ENCODE data around the gene SEMA4D.

SEMA4D gene

DNA sequence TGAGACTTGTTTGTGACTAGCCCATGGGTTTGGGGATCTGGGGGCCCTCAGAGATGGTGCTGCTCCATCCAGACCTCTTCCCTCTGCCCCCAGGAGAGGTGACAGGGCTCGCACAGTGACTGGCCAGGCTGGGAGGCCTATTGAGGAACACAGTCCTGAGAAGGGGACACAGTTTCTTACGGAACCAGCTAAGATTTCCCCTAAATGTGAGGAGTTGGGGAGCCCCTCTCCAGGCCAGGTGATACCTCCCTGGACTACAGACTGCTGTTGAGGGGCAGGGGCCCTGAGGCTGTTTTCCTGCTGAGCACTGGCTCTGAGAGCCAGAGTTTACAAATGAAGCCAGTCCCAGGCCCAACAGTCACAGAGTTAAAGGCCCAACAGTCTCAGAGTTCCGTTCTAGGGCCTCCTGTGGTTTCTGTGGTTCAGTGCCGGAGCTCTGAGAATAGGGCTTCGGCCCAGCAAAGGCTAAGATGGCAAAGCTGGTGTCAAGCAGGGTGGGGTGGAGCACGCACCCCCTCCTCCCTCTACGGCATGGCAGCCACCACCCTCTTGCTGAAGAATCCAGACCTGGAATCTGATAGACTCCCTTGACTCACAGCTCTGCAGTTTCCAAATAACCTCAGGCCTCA, 1.1 kb upstream of the SEMA4D start:
- DNase-seq: no peak

DNA sequence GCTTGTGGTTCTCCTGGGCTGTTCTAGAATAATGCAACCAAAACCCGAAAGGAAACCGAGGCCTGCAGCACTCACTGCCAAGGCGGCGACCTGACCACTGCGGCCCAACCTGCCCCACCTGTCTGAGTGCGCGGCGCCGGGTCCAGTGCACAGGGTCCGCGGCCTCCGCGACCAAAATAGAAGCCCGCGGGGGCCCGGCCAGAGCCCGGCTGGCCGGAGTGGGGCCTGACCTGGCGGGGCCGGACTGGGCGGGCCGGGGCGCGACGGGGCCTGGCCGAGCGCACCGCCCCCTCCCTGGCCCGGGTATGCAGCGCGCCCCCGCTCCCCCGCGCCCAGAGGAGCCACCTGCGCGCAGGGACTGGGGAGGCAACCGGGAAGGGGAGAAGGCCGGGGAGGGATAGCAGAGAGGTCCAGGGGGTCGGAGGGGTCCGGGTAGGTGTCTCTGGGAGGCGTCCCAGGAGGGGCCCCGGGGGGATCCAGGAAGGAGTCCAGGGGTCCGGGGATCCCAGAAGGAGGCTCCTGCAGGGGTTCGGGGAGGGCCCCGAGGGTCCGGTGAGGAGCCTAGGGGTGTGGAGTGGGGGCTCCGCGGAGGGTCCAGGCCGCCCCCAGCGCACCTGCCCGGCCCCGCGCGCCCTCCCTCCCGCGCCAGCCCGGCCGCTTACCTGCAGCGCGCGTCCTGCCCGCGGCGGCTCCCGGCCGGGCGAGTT, 503 bp downstream of the SEMA4D start:
- DNase-seq: no peak

DNA sequence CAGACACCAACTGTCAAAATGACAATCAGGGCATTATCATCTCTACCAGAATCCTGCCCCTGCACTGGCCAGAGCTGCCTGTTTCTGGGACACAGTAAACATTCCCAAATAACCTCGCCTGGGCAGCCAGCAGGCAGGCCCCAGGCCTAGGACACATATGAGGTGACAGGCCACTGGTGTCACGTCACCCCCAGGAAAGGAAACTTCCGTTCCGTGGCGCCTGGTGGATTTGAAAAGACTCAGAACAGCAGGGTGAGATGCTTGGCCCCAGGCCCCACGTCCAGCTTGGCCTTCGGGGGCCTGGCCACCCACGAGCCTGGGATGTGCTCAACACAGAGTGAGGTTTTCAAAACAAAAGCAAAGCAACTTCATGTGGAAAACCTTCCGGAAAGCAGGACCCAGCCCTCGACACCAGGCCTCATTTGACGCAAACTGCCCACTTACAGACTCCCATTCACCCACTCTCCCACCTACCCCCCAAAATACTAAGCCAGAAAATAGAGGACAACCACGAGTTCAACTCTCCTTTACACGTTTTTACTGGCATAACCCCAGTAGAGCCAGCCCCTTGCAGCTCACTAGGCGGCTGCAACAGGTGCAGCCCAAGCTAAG, 1.2 kb downstream of the SEMA4D start:
- DNase-seq: no peak

DNA sequence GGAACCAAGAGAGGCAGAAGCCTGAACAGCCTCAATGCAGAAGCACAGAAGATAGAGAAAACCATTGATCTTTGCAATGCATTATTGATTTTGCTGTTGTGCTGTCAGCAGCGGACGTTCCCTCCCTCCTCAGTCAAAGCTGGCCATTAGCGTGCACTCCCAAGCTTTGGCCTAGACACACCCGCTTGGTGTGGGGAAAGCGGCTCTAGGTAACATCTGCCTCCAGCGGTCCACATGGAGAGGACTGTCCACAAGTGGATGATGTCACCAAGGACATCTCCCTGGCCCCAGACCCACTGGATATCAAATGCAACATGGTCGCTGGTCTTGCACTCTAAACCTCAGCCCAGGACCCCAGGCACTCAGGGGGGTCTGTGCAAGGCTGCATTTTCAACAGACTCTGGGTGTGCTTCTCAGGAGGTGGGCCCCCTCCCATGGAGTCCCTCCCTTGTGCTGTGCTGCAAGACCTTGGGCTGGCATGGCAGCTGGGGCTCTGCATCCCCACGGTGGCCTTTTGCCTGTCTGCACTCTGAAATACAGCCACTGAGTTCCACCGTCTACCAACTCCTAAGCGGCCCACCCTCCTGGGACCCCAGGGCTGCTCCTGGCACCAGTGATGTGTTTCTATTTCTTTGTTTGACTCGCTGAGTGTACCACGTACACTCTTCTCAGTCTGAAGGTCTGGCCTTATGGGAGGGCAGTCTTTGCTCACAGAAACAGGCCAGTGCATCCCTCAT, 1.9 kb downstream of the SEMA4D start:
- no peak for DNase-seq

DNA sequence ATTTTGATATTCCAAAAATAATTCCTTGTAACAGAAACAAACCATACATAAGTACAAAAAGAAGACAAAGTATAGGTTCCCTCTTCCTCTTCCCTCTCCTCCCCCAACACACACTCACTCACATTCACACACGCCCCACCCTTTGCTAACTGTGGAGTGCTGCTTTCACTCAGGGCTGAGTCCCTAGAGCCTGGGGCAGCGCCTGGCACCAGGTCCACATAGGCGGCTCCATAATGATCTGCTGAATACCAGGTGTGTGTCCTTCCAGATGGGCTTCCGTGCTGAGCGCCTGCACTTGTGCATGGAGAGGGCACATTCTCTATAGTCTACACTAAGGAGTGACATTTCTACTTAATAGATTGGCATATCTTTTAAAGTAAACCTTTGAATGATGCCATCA, 3.7 kb downstream of the SEMA4D start:
- no peak for DNase-seq

DNA sequence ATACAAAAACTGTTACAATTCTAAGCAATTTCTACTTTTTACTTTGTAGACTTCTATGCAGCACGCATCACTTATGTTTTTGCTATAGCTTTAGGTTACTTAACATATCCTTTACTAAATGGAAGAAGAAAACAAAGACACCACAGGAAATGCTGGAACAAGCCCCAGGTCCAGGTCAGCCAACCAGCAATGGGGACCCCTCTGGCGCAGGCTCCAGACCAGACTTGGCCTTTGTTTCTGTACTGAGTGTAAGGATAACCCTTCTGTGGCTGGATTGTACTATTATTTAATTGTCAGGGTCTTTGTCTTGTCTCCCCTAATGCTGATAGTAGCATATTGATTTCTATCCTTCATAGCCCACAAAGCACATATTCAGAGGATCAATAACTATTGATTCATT, 4.2 kb downstream of the SEMA4D start:
- DNase-seq: no peak

DNA sequence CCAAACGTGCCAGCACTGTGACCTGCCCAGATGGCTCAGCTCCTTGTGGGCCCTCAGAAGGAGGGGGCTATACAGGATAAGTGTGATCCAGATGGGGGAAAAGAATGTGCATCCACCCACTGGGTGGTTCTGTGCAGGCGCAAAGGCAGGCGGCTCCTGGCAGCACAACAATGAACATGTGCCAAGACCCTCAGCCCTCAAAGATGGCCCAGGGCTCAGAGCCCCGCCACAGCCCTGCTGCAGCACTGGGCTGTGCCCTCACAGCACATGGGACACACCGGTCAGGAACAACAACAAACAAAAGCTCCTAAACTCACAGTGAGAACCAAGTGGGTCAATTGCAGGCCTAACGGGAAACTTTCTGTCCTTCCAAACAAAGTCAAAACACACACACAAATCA, 4.7 kb downstream of the SEMA4D start:
- DNase-seq: no peak

DNA sequence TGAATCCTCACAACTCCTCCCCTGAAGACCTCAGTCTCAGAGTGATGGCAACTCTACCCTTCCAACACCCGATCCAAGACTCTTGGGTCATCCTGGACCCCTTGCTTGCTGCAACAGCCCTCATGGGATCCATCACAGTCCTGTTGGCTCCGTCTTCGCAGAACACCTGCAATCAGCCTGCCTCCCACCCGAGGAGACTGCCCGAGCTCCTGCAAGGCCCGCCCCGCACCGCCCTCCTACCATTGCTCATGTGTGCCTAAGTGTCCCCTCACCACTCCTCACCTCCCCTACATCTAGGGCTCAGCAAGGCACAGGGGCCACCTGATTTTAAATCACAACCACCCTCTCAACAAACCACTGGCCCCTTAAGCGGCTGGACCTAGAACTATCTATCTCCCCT, 5.3 kb downstream of the SEMA4D start:
- no peak for DNase-seq

DNA sequence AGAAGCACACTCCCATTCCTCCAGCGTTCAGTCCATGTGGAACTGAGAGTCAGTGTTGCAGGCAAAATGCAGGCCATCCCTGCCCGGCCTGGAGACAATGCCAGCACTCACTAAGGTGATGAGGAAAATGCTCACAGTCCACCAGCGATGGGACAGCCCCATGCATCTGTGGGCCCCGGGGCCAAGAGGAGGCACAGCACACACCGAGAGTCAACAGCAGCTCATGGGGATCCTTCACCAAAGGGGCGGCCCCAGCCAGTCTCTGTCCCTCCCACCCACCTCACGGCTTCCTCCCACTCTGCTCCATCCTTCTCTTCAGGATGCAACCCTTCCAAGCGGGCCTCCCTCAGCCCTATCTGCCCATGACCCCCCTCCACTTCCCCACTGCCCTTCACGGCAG, 6.2 kb downstream of the SEMA4D start:
- no peak for DNase-seq

DNA sequence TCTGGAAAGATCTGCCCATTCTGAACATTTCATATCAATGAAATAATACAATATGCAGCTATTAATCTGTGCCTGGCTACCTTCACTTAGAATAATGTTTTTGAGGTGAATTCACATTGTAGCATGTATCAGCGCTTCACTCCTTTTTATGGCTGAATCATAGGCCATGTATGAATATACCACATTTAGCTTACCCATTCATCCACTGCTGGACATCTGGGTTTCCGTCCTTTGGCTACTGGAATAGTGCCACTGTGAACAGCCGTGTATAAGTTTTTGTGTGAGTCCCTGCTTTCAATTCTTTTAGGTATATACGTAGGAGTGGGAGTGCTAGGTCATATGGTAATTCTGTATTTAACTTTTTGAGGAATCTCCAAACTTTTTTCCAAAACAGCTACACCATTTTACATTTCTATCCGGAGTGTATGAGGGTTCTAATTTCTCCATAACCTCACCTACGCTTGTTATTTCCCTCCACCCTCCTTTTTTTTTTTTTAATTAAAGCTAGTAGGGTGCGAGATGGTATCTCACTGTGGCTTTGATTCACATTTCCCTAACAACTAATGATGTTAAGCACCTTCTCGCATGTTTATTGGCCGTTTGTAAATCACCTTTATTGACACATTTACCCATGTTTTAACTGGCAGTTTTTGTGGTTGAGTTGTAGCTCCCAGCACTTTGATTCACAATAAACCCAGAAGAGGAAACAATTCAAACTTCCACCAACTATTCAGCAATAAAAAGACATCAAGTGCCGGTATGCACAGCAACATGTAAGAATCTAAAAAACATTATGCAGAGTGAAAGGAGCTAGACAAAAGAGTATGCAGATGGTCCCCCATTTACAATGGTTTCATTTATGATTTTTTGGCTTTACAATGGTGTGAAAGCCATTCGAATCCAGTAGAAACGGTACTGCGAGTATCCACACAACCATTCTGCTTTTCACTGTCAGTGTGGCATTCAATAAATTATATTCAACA, 8.1 kb downstream of the SEMA4D start:
- DNase-seq: no peak

DNA sequence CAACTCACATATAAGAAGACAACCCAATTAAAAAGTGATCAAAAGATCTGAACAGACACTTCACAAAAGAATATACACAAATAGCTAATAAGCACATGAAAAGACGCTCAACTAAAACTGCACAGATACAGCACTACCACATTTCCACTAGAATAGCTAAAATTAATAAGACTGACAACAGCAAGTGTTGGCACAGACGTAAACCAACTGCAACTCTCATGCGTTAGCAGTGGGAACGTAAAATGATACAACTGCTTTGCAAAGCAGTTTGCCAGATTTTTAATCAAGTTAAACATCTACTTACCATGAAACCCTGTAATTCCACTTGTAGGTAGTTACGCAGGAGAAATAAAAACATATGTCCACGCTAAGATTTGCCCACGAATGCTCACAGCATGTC, 9.0 kb downstream of the SEMA4D start:
- DNase-seq: no peak

DNA sequence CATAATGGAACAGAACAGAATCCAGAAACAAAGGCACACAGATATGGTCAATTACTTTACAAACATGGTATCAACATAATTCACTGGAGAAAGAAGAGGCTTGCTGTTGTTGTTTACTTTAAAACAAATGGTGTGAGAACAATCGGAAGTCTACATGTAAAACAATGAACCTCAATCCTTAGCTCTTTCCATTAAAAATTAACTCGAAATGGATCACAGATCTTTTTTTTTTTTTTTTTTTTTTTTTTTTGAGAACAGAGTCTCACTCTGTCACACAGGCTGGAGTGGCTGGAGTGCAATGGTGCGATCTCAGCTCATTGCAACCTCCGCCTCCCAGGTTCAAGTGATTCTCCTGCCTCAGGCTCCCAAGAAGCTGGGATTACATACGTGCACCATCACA, 9.8 kb downstream of the SEMA4D start:
- no peak for DNase-seq

DNA sequence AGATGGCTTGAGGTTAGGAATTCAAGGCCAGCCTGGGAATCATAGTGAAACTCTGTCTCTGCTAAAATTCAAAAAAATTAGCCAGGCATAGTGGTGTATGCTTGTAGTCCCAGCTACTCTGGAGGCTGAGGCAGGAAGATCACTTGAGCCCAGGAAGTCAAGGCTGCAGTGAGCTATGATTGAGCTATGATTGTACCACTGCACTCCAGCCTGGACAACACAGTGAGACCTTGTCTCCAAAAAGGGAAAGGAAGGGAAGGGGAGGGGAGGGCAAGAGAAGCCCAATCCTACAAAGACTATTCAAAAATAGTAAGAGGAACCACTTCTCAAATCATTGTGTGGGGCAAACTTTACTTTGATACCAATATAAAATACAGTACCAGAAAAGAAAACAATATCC, 11.2 kb downstream of the SEMA4D start:
- DNase-seq: no peak

DNA sequence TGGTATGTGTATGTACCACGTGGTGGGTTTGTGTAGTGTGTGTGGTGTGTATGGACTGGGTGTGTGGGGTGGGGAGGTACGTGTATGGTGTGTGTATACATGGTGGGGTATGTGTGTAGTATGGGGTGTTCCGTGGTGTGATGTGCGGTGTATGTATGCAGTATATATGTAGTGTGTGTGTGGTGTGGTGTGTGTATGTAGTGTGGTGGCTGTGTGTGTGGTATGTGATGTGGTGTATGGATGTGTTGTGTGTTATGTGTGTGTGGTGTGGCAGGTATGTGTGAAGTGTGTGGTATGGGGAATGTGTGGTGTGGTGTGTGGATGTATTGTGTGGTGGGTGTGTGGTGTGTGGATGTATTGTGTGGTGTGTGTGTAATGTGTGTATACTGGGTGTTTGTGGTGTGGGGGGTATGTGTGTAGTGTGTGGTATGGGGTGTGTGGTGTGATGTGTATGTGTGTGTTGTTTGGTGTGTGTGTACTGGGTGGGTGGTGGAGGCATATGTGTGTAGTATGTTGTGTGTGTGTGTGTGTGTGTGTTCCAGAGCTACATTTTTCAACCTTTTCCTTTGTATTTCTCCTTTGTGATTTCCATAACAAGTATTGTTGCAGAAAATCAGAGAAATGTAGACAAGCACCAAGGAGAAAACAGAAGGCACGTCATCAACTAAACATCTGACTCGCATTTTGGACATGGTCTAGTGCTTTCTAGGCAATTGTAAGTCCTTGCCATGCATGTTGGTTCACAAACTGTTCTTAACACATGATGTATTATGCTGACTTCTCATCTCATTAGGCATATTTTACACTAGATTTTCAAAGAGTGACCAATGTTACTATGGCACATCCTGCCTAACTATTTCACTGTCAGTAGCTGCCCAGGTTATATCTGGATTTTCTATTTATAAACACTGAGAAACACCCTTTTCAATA, 13.2 kb downstream of the SEMA4D start:
- no peak for DNase-seq

DNA sequence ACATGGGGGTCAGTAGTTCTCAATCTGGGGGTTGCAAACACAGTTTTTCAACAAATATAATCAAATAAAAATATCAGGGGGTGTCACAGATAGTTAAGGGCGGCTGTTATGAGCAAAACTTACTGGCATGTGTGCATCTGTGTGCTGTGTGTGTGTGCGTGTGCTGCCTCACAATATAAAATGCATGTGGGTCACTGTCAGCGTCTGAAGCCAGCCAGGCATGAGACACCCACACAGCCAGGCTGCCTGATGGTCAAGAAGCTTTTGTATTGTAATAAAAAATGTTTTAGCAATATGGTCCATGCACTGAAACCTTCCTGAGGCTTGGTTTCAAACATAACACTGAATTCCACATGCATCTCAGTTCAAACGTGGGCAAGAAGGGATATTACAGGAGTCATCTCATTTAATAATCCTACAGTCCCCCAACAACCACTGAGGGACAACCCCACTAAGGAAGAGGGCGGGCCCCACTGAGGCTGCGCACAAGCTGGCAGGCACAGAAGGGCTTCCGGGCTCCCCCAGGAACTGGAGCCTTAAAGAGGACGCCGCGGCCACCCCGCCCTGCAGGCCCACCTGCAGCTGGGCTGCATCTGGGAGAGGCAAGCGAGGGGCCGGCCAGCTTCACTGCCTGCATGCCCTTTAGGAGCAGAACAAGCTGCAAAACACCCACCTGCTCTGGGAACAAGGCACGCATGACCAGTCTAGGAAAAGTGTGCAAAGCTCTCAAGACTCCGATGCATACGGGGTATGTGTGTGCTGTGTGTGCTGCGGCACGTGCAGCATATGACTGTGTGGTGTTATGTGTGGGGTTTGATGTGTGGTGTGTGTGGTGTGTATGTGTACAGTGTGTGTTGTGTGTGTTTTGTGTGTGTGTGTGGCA, 14.1 kb downstream of the SEMA4D start:
- peak in 1 of 2 donors; percentile 67 for DNase-seq

DNA sequence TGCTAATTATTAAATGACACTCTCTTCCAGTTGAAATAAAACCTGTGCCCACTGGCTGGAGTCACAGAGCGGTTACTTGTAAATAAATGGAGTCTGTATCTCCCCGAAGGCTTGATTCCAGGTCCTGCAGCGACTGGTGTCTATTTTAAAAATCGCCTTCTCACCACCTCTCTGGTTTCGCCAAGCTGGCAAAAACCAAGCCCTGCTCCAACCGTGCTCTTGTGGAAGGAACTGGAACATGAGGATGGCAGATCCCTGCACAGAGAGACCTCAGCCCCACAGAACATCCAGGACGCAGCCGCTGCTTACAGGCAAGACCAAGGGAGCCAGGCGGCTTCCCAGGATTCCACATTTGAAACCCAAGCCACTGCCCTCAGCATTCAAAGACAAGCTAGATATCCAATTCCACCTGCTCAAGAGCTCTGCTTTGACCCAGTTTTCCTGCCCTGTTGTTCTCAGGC, 15.0 kb downstream of the SEMA4D start:
- DNase-seq: no peak

DNA sequence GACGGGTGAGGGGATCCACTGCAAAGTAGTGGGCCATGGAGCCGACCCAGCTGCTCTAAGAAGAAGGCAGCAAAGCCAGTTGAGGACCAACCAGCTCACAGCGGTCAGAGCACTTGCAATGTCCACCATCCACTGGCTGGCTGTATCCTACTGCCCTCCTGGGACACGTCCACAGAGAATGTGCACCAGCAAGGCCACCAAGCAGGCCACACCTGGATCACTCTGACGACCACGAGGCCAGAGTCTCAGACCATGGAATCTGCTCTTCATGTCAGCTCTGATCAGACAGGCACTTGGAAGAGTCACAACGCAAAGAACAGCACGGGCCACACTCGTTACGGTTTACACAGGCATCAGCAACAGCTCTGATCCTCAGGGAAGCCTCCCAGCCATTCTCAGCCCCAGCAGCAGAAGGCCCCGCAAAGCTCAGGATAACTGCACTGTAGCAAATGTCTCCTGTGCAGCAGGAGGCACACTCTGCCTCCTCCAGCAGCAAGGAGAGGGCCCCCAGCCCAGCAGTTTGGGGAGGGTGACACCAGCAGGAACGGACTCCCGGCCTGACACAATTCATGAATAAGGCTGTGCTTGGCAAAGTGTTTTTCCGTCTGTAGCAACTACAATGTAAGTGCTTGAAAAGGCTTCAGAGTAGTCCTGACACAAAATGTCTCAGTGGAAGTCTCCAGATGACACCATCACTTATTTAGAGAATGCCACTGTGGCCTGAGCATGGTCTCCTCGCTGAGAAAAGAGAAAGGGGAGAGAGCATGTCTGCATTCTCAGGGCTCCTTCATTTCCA, 15.7 kb downstream of the SEMA4D start:
- no peak for DNase-seq

DNA sequence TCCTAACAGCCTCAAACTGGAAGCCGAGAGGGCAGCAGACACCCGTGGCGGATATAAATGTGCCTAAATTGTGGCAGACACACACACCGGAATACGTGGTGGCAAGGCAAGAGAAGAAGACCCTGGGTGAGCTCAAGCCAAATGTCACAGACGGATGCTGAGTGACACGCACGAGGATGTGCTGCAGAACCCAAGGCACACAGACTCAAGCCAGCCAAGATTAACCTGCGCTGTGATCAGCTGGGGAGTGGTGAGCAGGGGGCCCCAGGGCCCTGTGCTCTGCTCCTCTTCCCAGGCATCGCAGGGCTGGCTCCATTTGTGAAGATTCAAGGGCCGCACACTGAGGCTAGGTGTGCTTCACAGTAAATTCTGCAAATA, 16.4 kb downstream of the SEMA4D start:
- DNase-seq: no peak

DNA sequence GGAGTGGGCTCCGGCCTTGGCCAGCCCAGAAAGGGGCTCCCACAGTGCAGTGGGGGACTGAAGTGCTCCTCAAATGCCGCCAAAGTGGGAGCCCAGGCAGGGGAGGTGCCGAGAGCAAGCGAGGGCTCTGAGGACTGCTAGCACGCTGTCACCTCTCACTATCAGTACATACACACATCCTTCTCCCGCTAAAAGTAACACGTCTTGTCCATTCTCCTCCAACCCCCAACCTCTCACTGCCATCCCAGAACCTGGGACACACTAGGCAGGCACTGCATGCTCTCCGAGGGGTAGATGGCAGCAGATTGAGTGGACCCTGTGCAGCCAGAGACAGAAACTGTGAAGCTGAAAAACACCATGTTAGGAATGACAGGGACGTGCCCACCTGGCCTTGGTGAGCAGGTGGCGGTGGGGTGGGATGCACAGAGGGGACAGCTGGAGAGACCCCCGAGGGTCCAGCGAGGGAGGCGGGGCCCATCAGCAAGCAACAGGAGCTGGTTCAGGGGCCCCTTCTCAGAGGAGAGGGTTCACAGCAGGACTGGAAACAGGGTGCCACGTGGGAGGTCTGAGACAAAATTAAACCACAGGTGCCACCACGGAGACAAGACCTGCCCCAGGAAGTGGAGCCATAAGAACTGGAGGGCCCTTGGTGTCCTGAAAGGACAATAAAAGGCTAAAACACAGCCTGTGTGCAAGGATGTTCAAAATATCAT, 16.9 kb downstream of the SEMA4D start:
- DNase-seq: no peak

Data from activated CD4-positive, alpha-beta T cell treated with anti-CD3 and anti-CD28 coated beads for 4 hours (primary cell).